ENCODE measurements around the gene HHIPL1. TPM values are rescaled to one million over a fixed set of nuclear protein-coding genes. Genes with fewer than 3 reads are reported as not detected.

The HHIPL1 gene
- total RNA-seq, 2 donors from 2014 or later = 0.44 to 0.93 TPM

DNA sequence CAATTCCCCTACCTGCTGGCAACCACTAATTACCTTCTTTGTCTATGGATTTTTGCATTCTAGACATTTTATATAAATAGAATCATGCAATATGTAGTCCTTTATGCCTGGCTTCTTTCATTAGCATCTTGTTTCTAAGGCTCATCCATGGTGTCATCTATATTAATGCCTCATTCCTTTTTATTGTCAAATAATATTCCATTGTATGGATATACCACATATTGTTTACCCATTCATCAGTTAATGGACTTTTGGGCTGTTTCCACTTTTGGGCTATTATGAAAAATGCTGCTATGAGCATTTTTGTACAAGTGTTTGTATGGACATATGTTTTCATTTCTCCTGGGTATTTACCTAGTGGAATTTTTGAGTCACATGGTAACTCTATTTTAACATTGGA is 57.2 kb downstream of the HHIPL1 start:
- H3K36me3 ChIP-seq = no peaks in the 10 kb centered on the region
- DNase-seq = no peak
- TF ChIP-seq, protein P1, sequence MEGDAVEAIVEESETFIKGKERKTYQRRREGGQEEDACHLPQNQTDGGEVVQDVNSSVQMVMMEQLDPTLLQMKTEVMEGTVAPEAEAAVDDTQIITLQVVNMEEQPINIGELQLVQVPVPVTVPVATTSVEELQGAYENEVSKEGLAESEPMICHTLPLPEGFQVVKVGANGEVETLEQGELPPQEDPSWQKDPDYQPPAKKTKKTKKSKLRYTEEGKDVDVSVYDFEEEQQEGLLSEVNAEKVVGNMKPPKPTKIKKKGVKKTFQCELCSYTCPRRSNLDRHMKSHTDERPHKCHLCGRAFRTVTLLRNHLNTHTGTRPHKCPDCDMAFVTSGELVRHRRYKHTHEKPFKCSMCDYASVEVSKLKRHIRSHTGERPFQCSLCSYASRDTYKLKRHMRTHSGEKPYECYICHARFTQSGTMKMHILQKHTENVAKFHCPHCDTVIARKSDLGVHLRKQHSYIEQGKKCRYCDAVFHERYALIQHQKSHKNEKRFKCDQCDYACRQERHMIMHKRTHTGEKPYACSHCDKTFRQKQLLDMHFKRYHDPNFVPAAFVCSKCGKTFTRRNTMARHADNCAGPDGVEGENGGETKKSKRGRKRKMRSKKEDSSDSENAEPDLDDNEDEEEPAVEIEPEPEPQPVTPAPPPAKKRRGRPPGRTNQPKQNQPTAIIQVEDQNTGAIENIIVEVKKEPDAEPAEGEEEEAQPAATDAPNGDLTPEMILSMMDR (IDR thresholded peaks at IDR 0.05) = no peak
- H3K4me3 ChIP-seq = no peak overlapping the region
- intact Hi-C loops (cut with DNase I) = no loop called here
- H3K9me3 ChIP-seq = no peaks in the 10 kb centered on the region
- no peaks in the 10 kb centered on the region for H3K27me3 ChIP-seq
- H3K4me1 ChIP-seq = no peaks in the 10 kb centered on the region
- no peak overlapping the region for H3K9ac ChIP-seq (ENCODE audit: low read depth in 2 of 2, low read length in 2 of 2)
- no peak overlapping the region for H3K27ac ChIP-seq

DNA sequence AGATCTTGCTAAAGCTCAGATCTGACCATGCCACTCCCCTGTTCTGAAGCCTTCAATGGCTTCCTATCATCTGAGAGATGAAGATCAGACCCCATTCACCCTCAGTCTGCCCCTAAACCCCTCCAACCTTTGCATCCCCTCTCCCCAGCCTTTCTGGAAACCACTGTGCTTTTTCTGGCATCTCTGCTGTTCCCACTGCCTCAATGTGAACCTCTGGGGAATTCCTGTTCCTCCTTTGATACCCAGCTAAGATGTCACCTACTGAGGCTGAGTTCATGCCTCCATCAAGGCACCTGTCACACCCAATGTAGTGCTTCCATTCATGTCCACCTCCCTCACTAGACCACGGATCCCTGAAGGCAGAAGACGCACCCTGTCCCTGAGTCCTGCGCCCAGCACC is 58.5 kb downstream of the HHIPL1 start:
- TF ChIP-seq, protein P1 (IDR thresholded peaks at IDR 0.05) = no peak
- H3K4me3 ChIP-seq = no peak overlapping the region
- DNase-seq = no peak

DNA sequence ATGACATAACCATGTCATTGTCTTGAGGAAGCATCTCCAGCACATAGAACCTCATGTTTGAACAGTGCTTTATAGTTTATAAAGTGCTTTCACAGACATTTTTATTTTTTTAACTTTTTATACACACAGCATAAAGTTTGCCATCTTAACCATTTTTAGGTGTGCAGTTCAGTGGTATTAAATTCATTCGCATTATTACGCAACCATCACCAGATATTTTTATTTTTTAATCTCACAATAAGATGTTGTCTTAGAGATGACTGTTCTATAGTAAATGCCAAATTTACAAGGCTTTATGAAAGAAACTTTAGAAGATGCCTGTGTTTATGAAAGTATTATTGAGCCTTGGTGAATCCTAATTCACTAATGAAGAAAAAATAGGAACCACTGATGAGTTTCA is 59.1 kb downstream of the HHIPL1 start:
- no peaks in the 10 kb centered on the region for H3K36me3 ChIP-seq
- H3K9ac ChIP-seq (ENCODE audit: low read depth in 2 of 2, low read length in 2 of 2) = no peak overlapping the region
- H3K4me1 ChIP-seq = no peaks in the 10 kb centered on the region
- intact Hi-C loops (cut with DNase I) = no loop called here
- H3K9me3 ChIP-seq = no peaks in the 10 kb centered on the region
- no peak overlapping the region for H3K27ac ChIP-seq
- H3K4me3 ChIP-seq = no peak overlapping the region
- H3K27me3 ChIP-seq = no peaks in the 10 kb centered on the region
- no peak for DNase-seq
- TF ChIP-seq, protein P1 (IDR thresholded peaks at IDR 0.05) = no peak

More for the DNA sequence above, 58.5 kb downstream of the HHIPL1 start:
- no peaks in the 10 kb centered on the region for H3K27me3 ChIP-seq
- H3K4me1 ChIP-seq = no peaks in the 10 kb centered on the region
- no peak overlapping the region for H3K27ac ChIP-seq
- intact Hi-C loops (cut with DNase I) = no loop called here
- no peaks in the 10 kb centered on the region for H3K36me3 ChIP-seq
- H3K9me3 ChIP-seq = no peaks in the 10 kb centered on the region
- H3K9ac ChIP-seq (ENCODE audit: low read depth in 2 of 2, low read length in 2 of 2) = no peak overlapping the region

- no peaks in the 10 kb centered on the region for H3K27me3 ChIP-seq
- no peaks in the 10 kb centered on the region for H3K36me3 ChIP-seq
- H3K27ac ChIP-seq = no peak overlapping the region
- no peak overlapping the region for H3K9ac ChIP-seq (ENCODE audit: low read depth in 2 of 2, low read length in 2 of 2)
- H3K4me1 ChIP-seq = no peaks in the 10 kb centered on the region
- no peaks in the 10 kb centered on the region for H3K9me3 ChIP-seq
- H3K4me3 ChIP-seq = no peak overlapping the region
- TF ChIP-seq, protein P1 (IDR thresholded peaks at IDR 0.05) = no peak
- no peak for DNase-seq
- intact Hi-C loops (cut with DNase I) = no loop called here
Measured at GRCh38 chr14:99706107-99706900, 61.4 kb downstream of the HHIPL1 start.

GRCh38 chr14:99707420-99707819 is 62.5 kb downstream of the HHIPL1 start:
- no peak for DNase-seq
- no peaks in the 10 kb centered on the region for H3K36me3 ChIP-seq
- H3K4me3 ChIP-seq = no peak overlapping the region
- no peaks in the 10 kb centered on the region for H3K9me3 ChIP-seq
- no peak overlapping the region for H3K9ac ChIP-seq (ENCODE audit: low read depth in 2 of 2, low read length in 2 of 2)
- intact Hi-C loops (cut with DNase I) = no loop called here
- no peak overlapping the region for H3K27ac ChIP-seq
- no peaks in the 10 kb centered on the region for H3K27me3 ChIP-seq
- TF ChIP-seq, protein P1 (IDR thresholded peaks at IDR 0.05) = no peak
- H3K4me1 ChIP-seq = no peaks in the 10 kb centered on the region
